Measurements from ENCODE around the gene HOXB3.

HOXB3 gene

DNA sequence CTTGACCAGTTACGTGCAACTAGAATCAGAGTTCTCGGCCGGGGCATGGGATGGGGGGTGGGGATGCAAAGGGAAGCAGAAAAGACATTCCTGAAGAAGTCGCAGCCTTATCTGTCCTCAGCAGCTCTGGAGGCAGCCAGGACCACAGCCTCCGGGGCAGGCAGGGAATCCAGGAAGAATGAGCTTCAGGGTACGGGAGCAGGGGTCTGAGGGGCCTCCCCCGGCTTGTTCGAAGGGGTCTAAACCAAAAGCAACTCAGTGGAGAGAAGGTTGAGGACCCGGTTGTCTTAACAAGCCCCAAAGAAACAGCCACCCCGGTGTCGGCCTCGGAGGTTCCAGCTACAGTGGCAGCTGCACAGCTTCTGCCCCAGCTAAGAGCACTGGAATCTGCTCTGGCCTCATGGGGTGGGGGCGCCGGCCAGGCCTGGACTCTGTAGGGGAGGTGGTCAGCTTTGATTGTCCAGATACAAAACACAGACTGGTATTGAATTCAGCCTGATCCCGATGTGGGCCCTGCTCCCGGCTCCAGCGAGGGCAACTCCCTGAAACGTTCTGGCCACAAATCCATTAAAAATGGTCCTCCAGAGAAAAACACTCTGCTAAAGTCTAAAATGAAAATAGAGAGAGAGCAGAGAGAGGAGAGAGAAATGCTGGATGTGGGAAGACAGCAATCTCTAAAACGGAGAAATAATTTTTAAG, 19.6 kb downstream of the HOXB3 start:
- H3K4me1 ChIP-seq (ENCODE audit: control insufficient read depth, insufficient read depth, low read length) = peaks cover 100% of the 10 kb centered on the region
- ChIA-PET CTCF (interaction anchor here (0.5 to 1.0 kb wide), 3 partner anchors 13 to 82 kb away, joined by 3 to 7 read pairs (median 3); no protein-coding TSS in a partner anchor), POLR2A (interaction anchor here (0.6 to 1.1 kb wide), 5 partner anchors 12 to 219 kb away, joined by 3 to 5 read pairs (median 4); no protein-coding TSS in a partner anchor)
- H3K27ac ChIP-seq (ENCODE audit: extremely low read depth, low read depth, low read length) = peak overlapping the region; percentile 93
- no peaks in the 10 kb centered on the region for H3K9me3 ChIP-seq (ENCODE audit: control insufficient read depth, insufficient read depth, low read depth, low read length)
- no peak overlapping the region for H3K4me3 ChIP-seq (ENCODE audit: low read depth, low read length)
- TF ChIP-seq MZF1 (tag by site-specific recombination; IDR thresholded peaks at IDR 0.05; ENCODE audit: borderline replicate concordance) (0 out of 2 replicates have a peak, but pooled peaks have one; percentile 10), ZNF660 (tag by site-specific recombination; IDR thresholded peaks at IDR 0.05) (0 out of 2 replicates have a peak, but pooled peaks have one; percentile 4), ZNF600 (tag by site-specific recombination; IDR thresholded peaks at IDR 0.05) (0 out of 2 replicates have a peak, but pooled peaks have one; percentile 14), ZNF335 (tag by site-specific recombination; conservative IDR thresholded peaks at IDR 0.05) (peak; percentile 81), ZNF10 (tag by site-specific recombination; IDR thresholded peaks at IDR 0.05) (no peak)
- TF ChIP-seq, protein P1, sequence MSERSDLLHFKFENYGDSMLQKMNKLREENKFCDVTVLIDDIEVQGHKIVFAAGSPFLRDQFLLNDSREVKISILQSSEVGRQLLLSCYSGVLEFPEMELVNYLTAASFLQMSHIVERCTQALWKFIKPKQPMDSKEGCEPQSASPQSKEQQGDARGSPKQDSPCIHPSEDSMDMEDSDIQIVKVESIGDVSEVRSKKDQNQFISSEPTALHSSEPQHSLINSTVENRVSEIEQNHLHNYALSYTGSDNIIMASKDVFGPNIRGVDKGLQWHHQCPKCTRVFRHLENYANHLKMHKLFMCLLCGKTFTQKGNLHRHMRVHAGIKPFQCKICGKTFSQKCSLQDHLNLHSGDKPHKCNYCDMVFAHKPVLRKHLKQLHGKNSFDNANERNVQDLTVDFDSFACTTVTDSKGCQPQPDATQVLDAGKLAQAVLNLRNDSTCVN (tag by site-specific recombination; optimal IDR thresholded peaks at IDR 0.05) = peak; percentile 3
- TF ChIP-seq, protein P2, sequence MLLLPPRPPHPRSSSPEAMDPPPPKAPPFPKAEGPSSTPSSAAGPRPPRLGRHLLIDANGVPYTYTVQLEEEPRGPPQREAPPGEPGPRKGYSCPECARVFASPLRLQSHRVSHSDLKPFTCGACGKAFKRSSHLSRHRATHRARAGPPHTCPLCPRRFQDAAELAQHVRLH (tag by site-specific recombination; IDR thresholded peaks at IDR 0.05) = no peak
- H3K36me3 ChIP-seq (ENCODE audit: control insufficient read depth in 2 of 2, insufficient read depth in 1 of 2, low read length in 2 of 2) = peaks cover 8 to 47% of the 10 kb centered on the region in 2 experiments

DNA sequence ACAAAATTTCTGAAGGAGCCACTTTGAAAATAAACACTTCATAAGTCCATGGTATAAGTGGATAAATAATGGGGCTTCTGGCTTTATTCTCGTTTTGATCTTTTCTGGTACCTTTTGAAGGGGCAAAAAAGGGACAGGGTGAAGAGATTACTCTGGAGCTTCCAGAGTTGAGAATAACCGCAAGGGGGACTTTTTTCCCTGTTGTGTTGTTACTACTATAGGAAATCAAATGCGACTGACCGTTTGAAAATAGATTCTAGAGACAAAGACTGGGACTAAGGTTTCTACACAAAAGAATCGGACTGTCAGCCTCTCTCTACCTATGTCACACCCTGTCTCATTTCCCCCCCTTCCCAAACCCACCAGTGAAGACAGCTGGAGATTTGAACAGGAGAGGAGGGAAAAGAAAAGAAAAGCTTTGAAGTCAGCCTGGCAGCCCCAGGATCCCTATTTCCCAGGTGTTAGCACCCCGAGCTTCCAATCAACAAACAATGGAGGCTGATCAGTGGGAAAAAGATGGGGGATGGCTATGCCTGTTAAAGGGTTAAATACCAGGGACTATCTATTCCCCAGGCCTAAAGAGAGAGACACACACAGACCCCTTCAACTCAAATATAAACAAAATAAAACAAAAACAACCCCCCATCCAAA, 20.2 kb downstream of the HOXB3 start:
- peaks cover 8 to 53% of the 10 kb centered on the region in 2 experiments for H3K36me3 ChIP-seq (ENCODE audit: control insufficient read depth in 2 of 2, insufficient read depth in 1 of 2, low read length in 2 of 2)
- ChIA-PET CTCF (interaction anchor here (0.6 to 1.0 kb wide), 4 partner anchors 9 to 178 kb away, joined by 3 to 6 read pairs (median 3); no protein-coding TSS in a partner anchor), POLR2A (interaction anchor here (0.8 to 1.1 kb wide), 4 partner anchors 13 to 90 kb away, joined by 3 to 5 read pairs (median 4); no protein-coding TSS in a partner anchor)
- peak overlapping the region; percentile 93 for H3K27ac ChIP-seq (ENCODE audit: extremely low read depth, low read depth, low read length)
- no peak for TF ChIP-seq ZNF394 (tag by site-specific recombination; IDR thresholded peaks at IDR 0.05; ENCODE audit: borderline replicate concordance)
- no peak for TF ChIP-seq PRDM1 (tag by site-specific recombination; IDR thresholded peaks at IDR 0.05)
- TF ChIP-seq, protein P3, sequence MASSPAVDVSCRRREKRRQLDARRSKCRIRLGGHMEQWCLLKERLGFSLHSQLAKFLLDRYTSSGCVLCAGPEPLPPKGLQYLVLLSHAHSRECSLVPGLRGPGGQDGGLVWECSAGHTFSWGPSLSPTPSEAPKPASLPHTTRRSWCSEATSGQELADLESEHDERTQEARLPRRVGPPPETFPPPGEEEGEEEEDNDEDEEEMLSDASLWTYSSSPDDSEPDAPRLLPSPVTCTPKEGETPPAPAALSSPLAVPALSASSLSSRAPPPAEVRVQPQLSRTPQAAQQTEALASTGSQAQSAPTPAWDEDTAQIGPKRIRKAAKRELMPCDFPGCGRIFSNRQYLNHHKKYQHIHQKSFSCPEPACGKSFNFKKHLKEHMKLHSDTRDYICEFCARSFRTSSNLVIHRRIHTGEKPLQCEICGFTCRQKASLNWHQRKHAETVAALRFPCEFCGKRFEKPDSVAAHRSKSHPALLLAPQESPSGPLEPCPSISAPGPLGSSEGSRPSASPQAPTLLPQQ (tag by site-specific recombination; IDR thresholded peaks at IDR 0.05) = no peak
- TF ChIP-seq ZNF157 (tag by site-specific recombination; IDR thresholded peaks at IDR 0.05) = no peak
- no peak for TF ChIP-seq ZNF830 (tag by site-specific recombination; IDR thresholded peaks at IDR 0.05; ENCODE audit: low read depth)
- no peak for TF ChIP-seq SCRT2 (tag by site-specific recombination; IDR thresholded peaks at IDR 0.05)
- TF ChIP-seq, protein P4, sequence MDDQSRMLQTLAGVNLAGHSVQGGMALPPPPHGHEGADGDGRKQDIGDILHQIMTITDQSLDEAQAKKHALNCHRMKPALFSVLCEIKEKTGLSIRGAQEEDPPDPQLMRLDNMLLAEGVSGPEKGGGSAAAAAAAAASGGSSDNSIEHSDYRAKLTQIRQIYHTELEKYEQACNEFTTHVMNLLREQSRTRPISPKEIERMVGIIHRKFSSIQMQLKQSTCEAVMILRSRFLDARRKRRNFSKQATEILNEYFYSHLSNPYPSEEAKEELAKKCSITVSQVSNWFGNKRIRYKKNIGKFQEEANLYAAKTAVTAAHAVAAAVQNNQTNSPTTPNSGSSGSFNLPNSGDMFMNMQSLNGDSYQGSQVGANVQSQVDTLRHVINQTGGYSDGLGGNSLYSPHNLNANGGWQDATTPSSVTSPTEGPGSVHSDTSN (CRISPR knock-in tag; IDR thresholded peaks at IDR 0.05) = no peak
- TF ChIP-seq ZNF239 (tag by site-specific recombination; IDR thresholded peaks at IDR 0.05) = no peak
- TF ChIP-seq, protein P5, sequence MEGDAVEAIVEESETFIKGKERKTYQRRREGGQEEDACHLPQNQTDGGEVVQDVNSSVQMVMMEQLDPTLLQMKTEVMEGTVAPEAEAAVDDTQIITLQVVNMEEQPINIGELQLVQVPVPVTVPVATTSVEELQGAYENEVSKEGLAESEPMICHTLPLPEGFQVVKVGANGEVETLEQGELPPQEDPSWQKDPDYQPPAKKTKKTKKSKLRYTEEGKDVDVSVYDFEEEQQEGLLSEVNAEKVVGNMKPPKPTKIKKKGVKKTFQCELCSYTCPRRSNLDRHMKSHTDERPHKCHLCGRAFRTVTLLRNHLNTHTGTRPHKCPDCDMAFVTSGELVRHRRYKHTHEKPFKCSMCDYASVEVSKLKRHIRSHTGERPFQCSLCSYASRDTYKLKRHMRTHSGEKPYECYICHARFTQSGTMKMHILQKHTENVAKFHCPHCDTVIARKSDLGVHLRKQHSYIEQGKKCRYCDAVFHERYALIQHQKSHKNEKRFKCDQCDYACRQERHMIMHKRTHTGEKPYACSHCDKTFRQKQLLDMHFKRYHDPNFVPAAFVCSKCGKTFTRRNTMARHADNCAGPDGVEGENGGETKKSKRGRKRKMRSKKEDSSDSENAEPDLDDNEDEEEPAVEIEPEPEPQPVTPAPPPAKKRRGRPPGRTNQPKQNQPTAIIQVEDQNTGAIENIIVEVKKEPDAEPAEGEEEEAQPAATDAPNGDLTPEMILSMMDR (tag by site-specific recombination; IDR thresholded peaks at IDR 0.05) = 0 out of 2 replicates have a peak, but pooled peaks have one; percentile 15
- TF ChIP-seq GLIS1 (tag by site-specific recombination; IDR thresholded peaks at IDR 0.05) = no peak
- TF ChIP-seq ZNF121 (tag by site-specific recombination; IDR thresholded peaks at IDR 0.05) = no peak
- no peak for TF ChIP-seq ZNF23 (tag by site-specific recombination; IDR thresholded peaks at IDR 0.05; ENCODE audit: borderline replicate concordance)
- TF ChIP-seq ZNF791 (tag by site-specific recombination; IDR thresholded peaks at IDR 0.05) = no peak
- TF ChIP-seq ZNF596 (tag by site-specific recombination; IDR thresholded peaks at IDR 0.05) = 0 out of 2 replicates have a peak, but pooled peaks have one; percentile 18
- no peak overlapping the region for H3K4me3 ChIP-seq (ENCODE audit: low read depth, low read length)
- H3K9me3 ChIP-seq (ENCODE audit: control insufficient read depth, insufficient read depth, low read depth, low read length) = no peaks in the 10 kb centered on the region
- peaks cover 98% of the 10 kb centered on the region for H3K4me1 ChIP-seq (ENCODE audit: control insufficient read depth, insufficient read depth, low read length)

Data from HEK293 (cell line).